CD4-positive, alpha-beta T cell (primary cell): Measurements from ENCODE around the gene GLCCI1. TPM values are rescaled to one million over a fixed set of nuclear protein-coding genes. Genes with fewer than 3 reads are reported as not detected.

Experiments
- ATAC-seq: fragments of 200-7000 bp; cut with Tn5 transposase; one replicate; pipeline ENCODE4 v1.10.0; 2022; ENCODE audit warnings: mild to moderate bottlenecking; ENCODE audit not compliant: poor library complexity
- CTCF ChIA-PET: fragments of 350-600 bp; sonication (Branson Sonifier 250); formaldehyde crosslinking; loops from one replicate; lab custom pipeline; 2021; ENCODE audit warnings: antibody characterized with exemption, inconsistent platforms; lab: Charles Lee
- POLR2A ChIA-PET: fragments of 350-600 bp; sonication (Branson Sonifier 250); formaldehyde crosslinking; loops from one replicate; lab custom pipeline; 2021; ENCODE audit warnings: antibody characterized with exemption, inconsistent platforms; lab: Charles Lee
- DNase-seq, 14 experiments: peaks; one replicate each; pipeline ENCODE4 v3.0.0-alpha.2; 2013 to 2020; ENCODE audit warnings: mixed read lengths in 2 of 14
- H3K27ac ChIP-seq, 2 donors: one replicate each; pipeline versions ENCODE4 v1.5.1 to v1.7.0; 2013; ENCODE audit warnings: low read length in 2 of 2, low read depth in 1 of 2, mild to moderate bottlenecking in 1 of 2
- H3K27me3 ChIP-seq, 2 experiments: 1 replicate in 1 of 2; 2 replicates in 1 of 2; pipeline versions ENCODE4 v1.6.1 to v1.7.0; 2013; ENCODE audit warnings: low read length in 2 of 2, control low read depth in 1 of 2, mild to moderate bottlenecking in 1 of 2, moderate library complexity in 1 of 2; ENCODE audit not compliant: insufficient read depth in 2 of 2, control insufficient read depth in 1 of 2
- H3K36me3 ChIP-seq: one replicate; pipeline ENCODE4 v1.6.1; 2013; ENCODE audit warnings: low read length, control low read depth; ENCODE audit not compliant: insufficient read depth
- H3K4me1 ChIP-seq: one replicate; pipeline ENCODE4 v1.6.1; 2013; ENCODE audit warnings: low read length, control low read depth; ENCODE audit not compliant: insufficient read depth
- H3K4me3 ChIP-seq: one replicate; pipeline ENCODE4 v1.5.1; 2013; ENCODE audit warnings: mild to moderate bottlenecking, low read length, moderate library complexity
- H3K9me3 ChIP-seq, 2 experiments: 1 replicate in 1 of 2; 2 replicates in 1 of 2; pipeline versions ENCODE4 v1.6.1 to v1.7.0; 2013; ENCODE audit warnings: low read length in 2 of 2, mild to moderate bottlenecking in 2 of 2, control low read depth in 1 of 2, moderate library complexity in 1 of 2; ENCODE audit not compliant: control insufficient read depth in 1 of 2, insufficient read depth in 1 of 2
- H3K27ac Mint-ChIP-seq: one replicate; pipeline ENCODE4 v1.8.0; 2020; ENCODE audit warnings: mixed read lengths
- H3K27me3 Mint-ChIP-seq: one replicate; pipeline ENCODE4 v1.8.0; 2021; ENCODE audit warnings: mixed read lengths
- H3K36me3 Mint-ChIP-seq: one replicate; pipeline ENCODE4 v1.8.0; 2021; ENCODE audit warnings: low read depth, mixed read lengths
- H3K4me1 Mint-ChIP-seq: one replicate; pipeline ENCODE4 v1.8.0; 2021; ENCODE audit warnings: low read depth, mixed read lengths
- H3K4me3 Mint-ChIP-seq: one replicate; pipeline ENCODE4 v1.8.0; 2020; ENCODE audit warnings: mild to moderate bottlenecking, mixed read lengths
- H3K9me3 Mint-ChIP-seq: one replicate; pipeline ENCODE4 v1.8.0; 2020; ENCODE audit warnings: mixed read lengths
- intact Hi-C, 2 experiments: fragments of 100-400 bp; cut with DNase I in 1 of 2; cut with micrococcal nuclease in 1 of 2; formaldehyde crosslinking; loops; one replicate each; pipeline versions ENCODE4 v1.15.1 to v1.9.0; 2023 to 2025; cut with DNase I, micrococcal nuclease
- total RNA-seq, 174 experiments: library from RNA in 2 of 174; stranded (reverse) in 2 of 174; gene quantifications; one replicate each; pipeline ENCODE4 v1.2.3 and lab custom pipeline; 2021 to 2026
- TF ChIP-seq, protein P1 (sequence below): fragments of 200-600 bp; IDR thresholded peaks from one replicate; pipeline ENCODE4 v1.8.0; 2022; ENCODE audit warnings: antibody characterized with exemption, mild to moderate bottlenecking

GLCCI1 gene
- total RNA-seq, 2 experiments from 2014 or later: 22.2 to 22.3 TPM

- ChIA-PET POLR2A (no interaction called here), CTCF (no interaction called here)
- Mint-ChIP-seq H3K4me3 (peak overlapping the region; percentile 38), H3K36me3 (no peaks in the 10 kb centered on the region), H3K27ac (no peak overlapping the region), H3K4me1 (peaks cover 43% of the 10 kb centered on the region), H3K9me3 (no peaks in the 10 kb centered on the region), H3K27me3 (no peaks in the 10 kb centered on the region)
- no peak overlapping the region for H3K4me3 ChIP-seq
- TF ChIP-seq, protein P1, sequence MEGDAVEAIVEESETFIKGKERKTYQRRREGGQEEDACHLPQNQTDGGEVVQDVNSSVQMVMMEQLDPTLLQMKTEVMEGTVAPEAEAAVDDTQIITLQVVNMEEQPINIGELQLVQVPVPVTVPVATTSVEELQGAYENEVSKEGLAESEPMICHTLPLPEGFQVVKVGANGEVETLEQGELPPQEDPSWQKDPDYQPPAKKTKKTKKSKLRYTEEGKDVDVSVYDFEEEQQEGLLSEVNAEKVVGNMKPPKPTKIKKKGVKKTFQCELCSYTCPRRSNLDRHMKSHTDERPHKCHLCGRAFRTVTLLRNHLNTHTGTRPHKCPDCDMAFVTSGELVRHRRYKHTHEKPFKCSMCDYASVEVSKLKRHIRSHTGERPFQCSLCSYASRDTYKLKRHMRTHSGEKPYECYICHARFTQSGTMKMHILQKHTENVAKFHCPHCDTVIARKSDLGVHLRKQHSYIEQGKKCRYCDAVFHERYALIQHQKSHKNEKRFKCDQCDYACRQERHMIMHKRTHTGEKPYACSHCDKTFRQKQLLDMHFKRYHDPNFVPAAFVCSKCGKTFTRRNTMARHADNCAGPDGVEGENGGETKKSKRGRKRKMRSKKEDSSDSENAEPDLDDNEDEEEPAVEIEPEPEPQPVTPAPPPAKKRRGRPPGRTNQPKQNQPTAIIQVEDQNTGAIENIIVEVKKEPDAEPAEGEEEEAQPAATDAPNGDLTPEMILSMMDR: no peak
- ATAC-seq: no peak
- H3K27me3 ChIP-seq: no peaks in the 10 kb centered on the region
- peaks cover 8% of the 10 kb centered on the region for H3K4me1 ChIP-seq
- H3K36me3 ChIP-seq: no peaks in the 10 kb centered on the region
- H3K9me3 ChIP-seq: no peaks in the 10 kb centered on the region
- intact Hi-C loops: no loop called here
- H3K27ac ChIP-seq: no peak overlapping the region
- DNase-seq: peak in 2 of 14 experiments; percentile 13 to 24
These were observed 44.8 kb upstream of the GLCCI1 start for GRCh38 chr7:7923818-7924217.

GRCh38 chr7:7924303-7924702 is 44.3 kb upstream of the GLCCI1 start:
- Mint-ChIP-seq H3K4me3 (peak overlapping the region; percentile 38), H3K9me3 (no peaks in the 10 kb centered on the region), H3K27me3 (no peaks in the 10 kb centered on the region), H3K36me3 (no peaks in the 10 kb centered on the region), H3K27ac (no peak overlapping the region), H3K4me1 (peaks cover 43% of the 10 kb centered on the region)
- ChIA-PET CTCF (no interaction called here), POLR2A (no interaction called here)
- H3K27ac ChIP-seq: no peak overlapping the region
- H3K27me3 ChIP-seq: no peaks in the 10 kb centered on the region
- ATAC-seq (no peak), DNase-seq (no peak)
- H3K4me3 ChIP-seq: no peak overlapping the region
- TF ChIP-seq, protein P1: no peak
- peaks cover 8% of the 10 kb centered on the region for H3K4me1 ChIP-seq
- intact Hi-C loops: no loop called here
- no peaks in the 10 kb centered on the region for H3K36me3 ChIP-seq
- no peaks in the 10 kb centered on the region for H3K9me3 ChIP-seq

DNA sequence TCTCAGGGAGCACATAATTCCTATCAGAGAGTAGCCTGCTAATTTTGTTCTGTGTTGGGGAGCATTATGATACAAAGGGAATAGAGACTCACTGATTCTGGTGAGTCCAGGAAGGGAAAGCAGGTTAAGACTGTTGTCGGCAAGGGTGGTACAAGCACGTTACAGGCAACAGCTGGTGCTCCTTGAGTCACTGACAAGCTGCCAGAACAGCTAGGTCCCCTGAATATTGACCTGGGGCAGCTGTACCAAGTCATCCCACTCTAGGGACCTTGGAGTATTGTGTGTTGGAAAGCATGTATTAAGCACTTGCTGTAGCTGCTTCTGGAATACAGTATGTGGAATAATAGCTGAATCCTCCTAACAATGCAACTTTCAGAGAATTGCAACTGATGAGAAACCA is 37.0 kb upstream of the GLCCI1 start:
- intact Hi-C loops: no loop called here
- DNase-seq (no peak), ATAC-seq (no peak)
- Histone ChIP-seq H3K4me3 (no peak overlapping the region), H3K36me3 (no peaks in the 10 kb centered on the region), H3K27ac (no peak overlapping the region), H3K9me3 (no peaks in the 10 kb centered on the region), H3K4me1 (no peaks in the 10 kb centered on the region), H3K27me3 (no peaks in the 10 kb centered on the region)
- Mint-ChIP-seq H3K27me3 (no peaks in the 10 kb centered on the region), H3K4me3 (no peak overlapping the region), H3K36me3 (no peaks in the 10 kb centered on the region), H3K4me1 (no peaks in the 10 kb centered on the region), H3K27ac (no peak overlapping the region), H3K9me3 (no peaks in the 10 kb centered on the region)
- CTCF ChIA-PET: no interaction called here
- TF ChIP-seq, protein P1: no peak
- POLR2A ChIA-PET: interaction anchor here (0.7 to 2.0 kb wide), 3 partner anchors 11 to 36 kb away, joined by 3 to 10 read pairs (median 3); no protein-coding TSS in a partner anchor
